ENCODE measurements around the gene SGMS1.

GRCh38 chr10:50552771-50553535 is 70.8 kb downstream of the SGMS1 start:
- TF ChIP-seq TOX (CRISPR knock-in tag; IDR thresholded peaks at IDR 0.05; ENCODE audit: borderline replicate concordance) (no peak), ZFP30 (CRISPR knock-in tag; IDR thresholded peaks at IDR 0.05) (no peak)
- TF ChIP-seq, protein P1, sequence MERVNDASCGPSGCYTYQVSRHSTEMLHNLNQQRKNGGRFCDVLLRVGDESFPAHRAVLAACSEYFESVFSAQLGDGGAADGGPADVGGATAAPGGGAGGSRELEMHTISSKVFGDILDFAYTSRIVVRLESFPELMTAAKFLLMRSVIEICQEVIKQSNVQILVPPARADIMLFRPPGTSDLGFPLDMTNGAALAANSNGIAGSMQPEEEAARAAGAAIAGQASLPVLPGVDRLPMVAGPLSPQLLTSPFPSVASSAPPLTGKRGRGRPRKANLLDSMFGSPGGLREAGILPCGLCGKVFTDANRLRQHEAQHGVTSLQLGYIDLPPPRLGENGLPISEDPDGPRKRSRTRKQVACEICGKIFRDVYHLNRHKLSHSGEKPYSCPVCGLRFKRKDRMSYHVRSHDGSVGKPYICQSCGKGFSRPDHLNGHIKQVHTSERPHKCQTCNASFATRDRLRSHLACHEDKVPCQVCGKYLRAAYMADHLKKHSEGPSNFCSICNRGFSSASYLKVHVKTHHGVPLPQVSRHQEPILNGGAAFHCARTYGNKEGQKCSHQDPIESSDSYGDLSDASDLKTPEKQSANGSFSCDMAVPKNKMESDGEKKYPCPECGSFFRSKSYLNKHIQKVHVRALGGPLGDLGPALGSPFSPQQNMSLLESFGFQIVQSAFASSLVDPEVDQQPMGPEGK (CRISPR knock-in tag; IDR thresholded peaks at IDR 0.05; ENCODE audit: borderline replicate concordance): no peak

Data from SK-N-SH treated with all-trans-retinoic acid at 6 μM for 48 hours (cell line).